Esophagus squamous epithelium (tissue), 4 donors: ENCODE data around the gene CAMTA1.

Experiments
- CTCF ChIP-seq, 6 experiments: fragments of 450-650 bp in 4 of 6; fragments of 200-600 bp in 2 of 6; sonication (generic) in 2 of 6; IDR thresholded peaks; one replicate each; pipeline ENCODE4 v1.5.1; 2016 to 2019; ENCODE audit warnings: antibody characterized with exemption in 6 of 6, mild to moderate bottlenecking in 4 of 6, moderate library complexity in 4 of 6
- POLR2A ChIP-seq, 4 donors: fragments of 450-650 bp; IDR thresholded peaks; one replicate each; pipeline ENCODE4 v1.6.1; 2017; ENCODE audit warnings: antibody characterized with exemption in 4 of 4, mild to moderate bottlenecking in 4 of 4, moderate library complexity in 3 of 4

- no peak for TF ChIP-seq POLR2A (IDR thresholded peaks at IDR 0.05)
- no peak for TF ChIP-seq CTCF (IDR thresholded peaks at IDR 0.05)
Observed at GRCh38 chr1:7705048-7705907, 920.0 kb downstream of the CAMTA1 start.
